Nucleus accumbens (tissue), 56 donors: ENCODE measurements around the gene SMYD5.

Experiments
- DNase-seq, 56 donors: peaks; one replicate each; lab custom pipeline; 2025; lab: John Stamatoyannopoulos, UW

SMYD5 gene

GRCh38 chr2:73269686-73270465 lies 55.8 kb downstream of the SMYD5 start:
- DNase-seq, result no peak

GRCh38 chr2:73272270-73272669 lies 58.2 kb downstream of the SMYD5 start:
- DNase-seq, result no peak
